ENCODE results near the gene AFF3. TPM values are rescaled to one million over a fixed set of nuclear protein-coding genes. Genes with fewer than 3 reads are reported as not detected.

The AFF3 gene
- total and polyA plus RNA-seq, 10 of the 15 experiments (the other 5 are each of a cell fraction or from before 2014, with no cell fraction given), result 0.26 to 5.5 (median 3.0) TPM

- no peak overlapping the region for H3K4me2 ChIP-seq (ENCODE audit: control insufficient read depth, insufficient read depth)
- no peaks in the 10 kb centered on the region for H3K4me1 ChIP-seq (ENCODE audit: control insufficient read depth, insufficient read depth, low read length)
- no peak overlapping the region for H2AFZ ChIP-seq (ENCODE audit: control insufficient read depth, low read depth, low read length)
- ChIA-PET RAD21 (ENCODE audit: unreplicated experiment) (no interaction called here), POLR2A (no interaction called here), SMC1A (ENCODE audit: uncharacterized antibody, unreplicated experiment) (no interaction called here), CTCF (no interaction called here)
- H3K79me2 ChIP-seq (ENCODE audit: control insufficient read depth, insufficient read depth, low read length), result no peaks in the 10 kb centered on the region
- peaks cover 1 to 3% of the 10 kb centered on the region in 2 experiments; a peak in 1 of 4 replicates for H3K27me3 ChIP-seq (replicated peaks in 1 of 2; ENCODE audit: control insufficient read depth in 2 of 2, insufficient read depth in 2 of 2, low read length in 1 of 2)
- H3K36me3 ChIP-seq (ENCODE audit: control insufficient read depth in 2 of 2, insufficient read depth in 2 of 2, low read length in 1 of 2), result no peaks in the 10 kb centered on the region
- H3K9me3 ChIP-seq (replicated peaks; ENCODE audit: control insufficient read depth, insufficient read depth, low read length), result no peaks in the 10 kb centered on the region
- in situ Hi-C loops (cut with MboI) (no loop called here), intact Hi-C loops (cut with micrococcal nuclease; ENCODE audit: unreplicated experiment) (no loop called here)
- TF ChIP-seq BHLHE40 (IDR thresholded peaks at IDR 0.05; ENCODE audit: borderline replicate concordance in 1 of 2, low read depth in 2 of 2, low read length in 1 of 2), result no peak
- no peak for TF ChIP-seq SUPT20H (IDR thresholded peaks at IDR 0.05; ENCODE audit: borderline replicate concordance, control insufficient read depth, low read depth, low read length)
- TF ChIP-seq FOXM1 (IDR thresholded peaks at IDR 0.05; ENCODE audit: low read depth, low read length), result no peak
- TF ChIP-seq E2F4 (IDR thresholded peaks at IDR 0.05; ENCODE audit: low read depth, low read length), result no peak
- no peak overlapping the region for H3K4me3 ChIP-seq
- H4K20me1 ChIP-seq (ENCODE audit: control insufficient read depth, insufficient read depth), result no peaks in the 10 kb centered on the region
- no peak overlapping the region for H3K27ac ChIP-seq (ENCODE audit: control insufficient read depth, insufficient read depth)
- BruUV-seq (replicated peaks), result no TSS peak
- ATAC-seq (no peak), FAIRE-seq (no peak), DNase-seq (ENCODE audit: low read depth, low spot score) (no peak)
- 0% methylated on average over 2 of the region's 2 CpGs for whole genome bisulfite sequencing (ENCODE audit: insufficient coverage, insufficient replicate concordance, low lambda C conversion rate, missing lambda C conversion rate)
- no peak overlapping the region for H3K9ac ChIP-seq (ENCODE audit: control insufficient read depth, insufficient read depth, low read length)
Measured at GRCh38 chr2:99522157-99522556, 620.2 kb downstream of the AFF3 start.

DNA sequence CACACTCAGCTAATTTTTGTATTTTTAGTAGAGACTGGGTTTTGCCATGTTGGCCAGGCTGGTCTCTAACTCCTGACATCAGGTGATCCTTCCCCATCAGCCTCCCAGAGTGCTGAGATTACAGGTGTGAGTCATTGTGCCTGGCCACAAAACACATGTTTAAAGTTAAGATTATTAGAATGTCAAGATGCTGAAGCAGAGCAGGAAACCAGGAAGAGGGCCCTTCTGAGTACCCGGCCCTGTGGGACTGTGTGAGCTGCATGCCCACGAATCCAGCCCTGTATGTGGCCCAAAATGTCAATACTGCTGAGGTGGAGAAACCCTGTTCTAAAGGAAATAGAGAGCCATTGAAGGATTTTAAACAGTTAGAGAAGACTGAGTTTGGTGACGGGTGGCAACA is 621.6 kb downstream of the AFF3 start:
- no peak for FAIRE-seq
- ChIA-PET SMC1A (ENCODE audit: uncharacterized antibody, unreplicated experiment) (no interaction called here), CTCF (no interaction called here), POLR2A (interaction anchor here (0.6 kb wide), 1 partner anchor 298 kb away, joined by 3 read pairs; no protein-coding TSS in a partner anchor), RAD21 (ENCODE audit: unreplicated experiment) (no interaction called here)
- DNase-seq (ENCODE audit: low read depth, low spot score), result no peak
- Histone ChIP-seq H3K27ac (ENCODE audit: control insufficient read depth, insufficient read depth) (no peak overlapping the region), H3K79me2 (ENCODE audit: control insufficient read depth, insufficient read depth, low read length) (no peaks in the 10 kb centered on the region), H2AFZ (ENCODE audit: control insufficient read depth, low read depth, low read length) (no peak overlapping the region), H3K4me3 (no peak overlapping the region), H3K9me3 (replicated peaks; ENCODE audit: control insufficient read depth, insufficient read depth, low read length) (no peaks in the 10 kb centered on the region), H3K36me3 (ENCODE audit: control insufficient read depth in 2 of 2, insufficient read depth in 2 of 2, low read length in 1 of 2) (no peaks in the 10 kb centered on the region), H3K9ac (ENCODE audit: control insufficient read depth, insufficient read depth, low read length) (no peak overlapping the region), H3K4me1 (ENCODE audit: control insufficient read depth, insufficient read depth, low read length) (no peaks in the 10 kb centered on the region), H3K4me2 (ENCODE audit: control insufficient read depth, insufficient read depth) (no peak overlapping the region), H4K20me1 (ENCODE audit: control insufficient read depth, insufficient read depth) (no peaks in the 10 kb centered on the region), H3K27me3 (replicated peaks in 1 of 2; ENCODE audit: control insufficient read depth in 2 of 2, insufficient read depth in 2 of 2, low read length in 1 of 2) (peaks cover 0 to 1% of the 10 kb centered on the region in 2 experiments; a peak in 1 of 4 replicates)
- intact Hi-C loops (cut with micrococcal nuclease; ENCODE audit: unreplicated experiment), result no loop called here
- in situ Hi-C loops (cut with MboI), result no loop called here
- BruUV-seq (replicated peaks), result no TSS peak
- 31% methylated on average over 3 of the region's 3 CpGs for WGBS (ENCODE audit: insufficient coverage, insufficient replicate concordance, low lambda C conversion rate, missing lambda C conversion rate)
- ATAC-seq, result no peak
- TF ChIP-seq, protein P1, sequence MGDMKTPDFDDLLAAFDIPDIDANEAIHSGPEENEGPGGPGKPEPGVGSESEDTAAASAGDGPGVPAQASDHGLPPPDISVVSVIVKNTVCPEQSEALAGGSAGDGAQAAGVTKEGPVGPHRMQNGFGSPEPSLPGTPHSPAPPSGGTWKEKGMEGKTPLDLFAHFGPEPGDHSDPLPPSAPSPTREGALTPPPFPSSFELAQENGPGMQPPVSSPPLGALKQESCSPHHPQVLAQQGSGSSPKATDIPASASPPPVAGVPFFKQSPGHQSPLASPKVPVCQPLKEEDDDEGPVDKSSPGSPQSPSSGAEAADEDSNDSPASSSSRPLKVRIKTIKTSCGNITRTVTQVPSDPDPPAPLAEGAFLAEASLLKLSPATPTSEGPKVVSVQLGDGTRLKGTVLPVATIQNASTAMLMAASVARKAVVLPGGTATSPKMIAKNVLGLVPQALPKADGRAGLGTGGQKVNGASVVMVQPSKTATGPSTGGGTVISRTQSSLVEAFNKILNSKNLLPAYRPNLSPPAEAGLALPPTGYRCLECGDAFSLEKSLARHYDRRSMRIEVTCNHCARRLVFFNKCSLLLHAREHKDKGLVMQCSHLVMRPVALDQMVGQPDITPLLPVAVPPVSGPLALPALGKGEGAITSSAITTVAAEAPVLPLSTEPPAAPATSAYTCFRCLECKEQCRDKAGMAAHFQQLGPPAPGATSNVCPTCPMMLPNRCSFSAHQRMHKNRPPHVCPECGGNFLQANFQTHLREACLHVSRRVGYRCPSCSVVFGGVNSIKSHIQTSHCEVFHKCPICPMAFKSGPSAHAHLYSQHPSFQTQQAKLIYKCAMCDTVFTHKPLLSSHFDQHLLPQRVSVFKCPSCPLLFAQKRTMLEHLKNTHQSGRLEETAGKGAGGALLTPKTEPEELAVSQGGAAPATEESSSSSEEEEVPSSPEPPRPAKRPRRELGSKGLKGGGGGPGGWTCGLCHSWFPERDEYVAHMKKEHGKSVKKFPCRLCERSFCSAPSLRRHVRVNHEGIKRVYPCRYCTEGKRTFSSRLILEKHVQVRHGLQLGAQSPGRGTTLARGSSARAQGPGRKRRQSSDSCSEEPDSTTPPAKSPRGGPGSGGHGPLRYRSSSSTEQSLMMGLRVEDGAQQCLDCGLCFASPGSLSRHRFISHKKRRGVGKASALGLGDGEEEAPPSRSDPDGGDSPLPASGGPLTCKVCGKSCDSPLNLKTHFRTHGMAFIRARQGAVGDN (IDR thresholded peaks at IDR 0.05), result no peak
- TF ChIP-seq FOS (IDR thresholded peaks at IDR 0.05; ENCODE audit: borderline replicate concordance, extremely low read depth, insufficient read length) (no peak), RAD51 (IDR thresholded peaks at IDR 0.05) (no peak), CREB1 (IDR thresholded peaks at IDR 0.05; ENCODE audit: low read depth) (no peak), ASH2L (IDR thresholded peaks at IDR 0.05; ENCODE audit: borderline replicate concordance, low read depth) (no peak), MEF2A (IDR thresholded peaks at IDR 0.05; ENCODE audit: insufficient read depth, low read depth, low read length) (no peak)
- TF ChIP-seq, protein P2, sequence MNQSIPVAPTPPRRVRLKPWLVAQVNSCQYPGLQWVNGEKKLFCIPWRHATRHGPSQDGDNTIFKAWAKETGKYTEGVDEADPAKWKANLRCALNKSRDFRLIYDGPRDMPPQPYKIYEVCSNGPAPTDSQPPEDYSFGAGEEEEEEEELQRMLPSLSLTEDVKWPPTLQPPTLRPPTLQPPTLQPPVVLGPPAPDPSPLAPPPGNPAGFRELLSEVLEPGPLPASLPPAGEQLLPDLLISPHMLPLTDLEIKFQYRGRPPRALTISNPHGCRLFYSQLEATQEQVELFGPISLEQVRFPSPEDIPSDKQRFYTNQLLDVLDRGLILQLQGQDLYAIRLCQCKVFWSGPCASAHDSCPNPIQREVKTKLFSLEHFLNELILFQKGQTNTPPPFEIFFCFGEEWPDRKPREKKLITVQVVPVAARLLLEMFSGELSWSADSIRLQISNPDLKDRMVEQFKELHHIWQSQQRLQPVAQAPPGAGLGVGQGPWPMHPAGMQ (IDR thresholded peaks at IDR 0.05; ENCODE audit: borderline replicate concordance), result no peak

All from GM12878 (cell line).